Lung (tissue), 12 donors: Measurements from ENCODE around the gene UBXN4. TPM values are rescaled to one million over a fixed set of nuclear protein-coding genes. Genes with fewer than 3 reads are reported as not detected.

Experiments
- ATAC-seq: fragments of 200-7000 bp; cut with Tn5 transposase; one replicate; pipeline ENCODE4 v1.9.1; 2020; ENCODE audit warnings: moderate number of reproducible peaks; ENCODE audit not compliant: insufficient read depth, low FRiP score
- DNase-seq, 3 donors: peaks; one replicate each; pipeline ENCODE4 v3.0.0-alpha.2; 2013 to 2017
- H3K27ac ChIP-seq, 2 donors: one replicate each; pipeline ENCODE4 v1.5.1; 2013; ENCODE audit warnings: mild to moderate bottlenecking in 2 of 2, moderate library complexity in 2 of 2, control low read depth in 1 of 2, inconsistent platforms in 1 of 2, low read depth in 1 of 2, low read length in 1 of 2
- H3K27me3 ChIP-seq, 3 donors: one replicate each; pipeline ENCODE4 v1.5.1; 2013; ENCODE audit warnings: low read length in 2 of 3; ENCODE audit not compliant: control insufficient read depth in 3 of 3, insufficient read depth in 3 of 3
- H3K36me3 ChIP-seq, 4 donors: one replicate each; pipeline ENCODE4 v1.5.1; 2013; ENCODE audit warnings: low read length in 4 of 4, mild to moderate bottlenecking in 1 of 4, moderate library complexity in 1 of 4; ENCODE audit not compliant: control insufficient read depth in 4 of 4, insufficient read depth in 4 of 4
- H3K4me1 ChIP-seq, 5 donors: one replicate each; pipeline ENCODE4 v1.5.1; 2013; ENCODE audit warnings: low read length in 5 of 5, mild to moderate bottlenecking in 2 of 5, moderate library complexity in 1 of 5; ENCODE audit not compliant: control insufficient read depth in 5 of 5, insufficient read depth in 5 of 5
- H3K4me3 ChIP-seq: one replicate; pipeline ENCODE4 v1.5.1; 2013; ENCODE audit warnings: mild to moderate bottlenecking, control low read depth, moderate library complexity
- H3K9ac ChIP-seq, 2 donors: one replicate each; pipeline ENCODE4 v1.5.1; 2013; ENCODE audit warnings: low read length in 2 of 2, control low read depth in 1 of 2; ENCODE audit not compliant: insufficient read depth in 1 of 2
- H3K9me3 ChIP-seq, 4 donors: one replicate each; pipeline ENCODE4 v1.5.1; 2013; ENCODE audit warnings: low read length in 3 of 4, mild to moderate bottlenecking in 1 of 4, moderate library complexity in 1 of 4; ENCODE audit not compliant: control insufficient read depth in 4 of 4, insufficient read depth in 3 of 4
- WGBS, 2 donors: extraction: QIAGEN DNeasy Blood & Tissue Kit; methylation state at CpG; one replicate each; pipeline ENCODE4 v1.1.7; 2013; 5-methylcytosine and 5-hydroxymethylcytosine counted together
- polyA plus RNA-seq, 2 donors: library from polyadenylated mRNA; stranded (reverse); fragments of 200-250 nt; gene quantifications; one replicate each; pipeline ENCODE4 v1.2.1, GENCODE V29; 2013
- total RNA-seq, 2 donors: library from RNA; depleted of rRNA in 1 of 2; stranded (reverse); fragments of >200 nt in 1 of 2; gene quantifications; one replicate each; pipeline ENCODE4 v1.2.1, GENCODE V29; 2014 to 2021
- TF ChIP-seq, protein P1 (sequence below): IDR thresholded peaks from 2 replicates; pipeline ENCODE4 v1.5.1; 2012; ENCODE audit warnings: mild to moderate bottlenecking; ENCODE audit errors: control extremely low read depth, extremely low read depth
- donor health status: control.
- donor health status: control.
- donor health status: Bipolar disorder and iron deficiency.
- donor health status: healthy.
- donor health status: DM: yes; HTN: yes; CAD: no.

The UBXN4 gene
- total and polyA plus RNA-seq, 4 donors = 39.7 to 121 (median 65.9) TPM

DNA sequence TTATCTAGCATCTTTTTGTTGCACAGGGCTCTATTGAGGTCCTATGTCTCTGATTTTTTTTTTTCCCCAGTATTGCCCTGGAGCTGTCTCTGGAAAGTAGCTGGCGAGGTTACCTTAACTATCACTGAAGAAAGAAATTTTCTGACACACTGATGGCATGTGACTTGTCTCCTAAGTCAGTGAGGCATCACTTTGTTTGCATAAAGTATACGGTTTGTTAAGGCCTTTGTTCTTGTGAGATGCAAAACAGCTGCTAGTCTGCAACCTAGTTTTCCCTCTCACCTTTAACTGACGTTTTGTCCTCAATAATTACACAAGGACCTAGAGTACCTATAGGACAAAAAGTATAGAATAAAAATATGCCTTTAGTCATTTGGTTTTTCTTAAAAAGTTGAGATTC is 41.8 kb downstream of the UBXN4 start:
- Histone ChIP-seq H3K9ac (no peak overlapping the region), H3K4me1 (no peaks in the 10 kb centered on the region), H3K4me3 (no peak overlapping the region), H3K27ac (no peak overlapping the region), H3K36me3 (peaks cover 21 to 43% (median 31%) of the 10 kb centered on the region in 4 donors), H3K9me3 (no peaks in the 10 kb centered on the region), H3K27me3 (no peaks in the 10 kb centered on the region)
- DNase-seq (no peak), ATAC-seq (no peak)
- TF ChIP-seq, protein P1, sequence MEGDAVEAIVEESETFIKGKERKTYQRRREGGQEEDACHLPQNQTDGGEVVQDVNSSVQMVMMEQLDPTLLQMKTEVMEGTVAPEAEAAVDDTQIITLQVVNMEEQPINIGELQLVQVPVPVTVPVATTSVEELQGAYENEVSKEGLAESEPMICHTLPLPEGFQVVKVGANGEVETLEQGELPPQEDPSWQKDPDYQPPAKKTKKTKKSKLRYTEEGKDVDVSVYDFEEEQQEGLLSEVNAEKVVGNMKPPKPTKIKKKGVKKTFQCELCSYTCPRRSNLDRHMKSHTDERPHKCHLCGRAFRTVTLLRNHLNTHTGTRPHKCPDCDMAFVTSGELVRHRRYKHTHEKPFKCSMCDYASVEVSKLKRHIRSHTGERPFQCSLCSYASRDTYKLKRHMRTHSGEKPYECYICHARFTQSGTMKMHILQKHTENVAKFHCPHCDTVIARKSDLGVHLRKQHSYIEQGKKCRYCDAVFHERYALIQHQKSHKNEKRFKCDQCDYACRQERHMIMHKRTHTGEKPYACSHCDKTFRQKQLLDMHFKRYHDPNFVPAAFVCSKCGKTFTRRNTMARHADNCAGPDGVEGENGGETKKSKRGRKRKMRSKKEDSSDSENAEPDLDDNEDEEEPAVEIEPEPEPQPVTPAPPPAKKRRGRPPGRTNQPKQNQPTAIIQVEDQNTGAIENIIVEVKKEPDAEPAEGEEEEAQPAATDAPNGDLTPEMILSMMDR = no peak
- 81 to 82% methylated on average over 3 of the region's 3 CpGs for whole genome bisulfite sequencing, 2 donors

DNA sequence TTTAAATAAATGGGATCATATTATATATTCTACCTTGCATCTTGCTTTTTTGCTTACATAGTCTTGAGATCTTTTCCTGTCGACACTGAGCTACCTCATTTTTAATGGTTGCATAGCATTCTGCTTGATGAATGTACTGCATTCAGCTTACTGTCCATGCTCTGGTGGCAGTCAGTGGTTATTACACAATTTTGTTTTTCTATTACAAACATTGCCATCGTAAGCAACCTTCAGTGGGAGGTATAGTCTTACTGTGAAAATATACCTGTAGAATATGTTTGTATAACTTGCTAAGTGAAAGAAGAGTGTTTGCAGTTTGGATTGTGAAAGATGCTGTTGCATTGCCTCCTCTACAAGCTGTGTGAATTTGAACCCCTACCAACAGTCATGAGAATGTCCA is 43.4 kb downstream of the UBXN4 start:
- no peak for DNase-seq
- no peaks in the 10 kb centered on the region for H3K27me3 ChIP-seq
- H3K4me3 ChIP-seq = no peak overlapping the region
- ATAC-seq = no peak
- no peaks in the 10 kb centered on the region for H3K4me1 ChIP-seq
- 75 to 85% methylated on average over 2 of the region's 2 CpGs for WGBS, 2 donors
- no peak overlapping the region for H3K27ac ChIP-seq
- no peaks in the 10 kb centered on the region for H3K9me3 ChIP-seq
- H3K9ac ChIP-seq = no peak overlapping the region
- TF ChIP-seq, protein P1 = no peak
- peaks cover 17 to 37% (median 29%) of the 10 kb centered on the region in 4 donors for H3K36me3 ChIP-seq

DNA sequence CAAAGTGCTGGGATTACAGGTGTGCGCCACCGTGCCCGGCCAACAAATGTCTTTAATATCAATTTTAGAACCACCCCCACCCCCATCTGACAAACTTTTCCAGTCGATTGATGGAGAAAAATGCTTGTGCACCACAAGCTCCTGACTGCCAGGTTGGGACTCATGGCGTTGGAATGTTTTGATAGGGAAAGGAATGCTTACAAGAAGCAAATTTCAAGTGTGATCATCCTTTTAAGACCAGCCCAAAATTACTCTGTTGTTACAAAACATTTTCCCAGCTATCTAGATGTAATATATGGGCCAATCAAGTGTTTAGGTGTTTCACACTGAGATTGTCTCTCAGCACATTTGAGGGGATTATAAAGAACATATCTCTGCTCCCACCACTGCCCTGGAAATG is 45.2 kb downstream of the UBXN4 start:
- peaks cover 9 to 21% (median 17%) of the 10 kb centered on the region in 4 donors for H3K36me3 ChIP-seq

More for the DNA sequence above, 45.2 kb downstream of the UBXN4 start:
- Histone ChIP-seq H3K9ac (no peak overlapping the region), H3K27me3 (no peaks in the 10 kb centered on the region), H3K27ac (no peak overlapping the region), H3K4me3 (no peak overlapping the region), H3K9me3 (peaks cover 0 to 2% (median under 1%) of the 10 kb centered on the region in 4 donors), H3K4me1 (no peaks in the 10 kb centered on the region)
- DNase-seq (no peak), ATAC-seq (no peak)
- TF ChIP-seq, protein P1 = no peak
- 85 to 93% methylated on average over 5 of the region's 5 CpGs for WGBS, 2 donors
